HG03442 (cell line): ENCODE measurements around the gene VAT1L.
"Not testable (repeated sequence)": the region's sequence is repeated elsewhere in the genome, so short reads cannot be mapped to it uniquely, and the experiment has no call there.

Experiments used
- ATAC-seq: cut with Tn5 transposase; IDR thresholded peaks from one replicate; pipeline ENCODE4 v1.9.1; 2021; ENCODE audit warnings: mild to moderate bottlenecking, moderate library complexity; ENCODE audit not compliant: unreplicated experiment

Gene VAT1L

GRCh38 chr16:77947590-77947989 is 159.2 kb downstream of the VAT1L start:
- ATAC-seq = not testable (repeated sequence)

- no peak for ATAC-seq
These were observed 160.5 kb downstream of the VAT1L start for GRCh38 chr16:77948835-77949234.

- ATAC-seq = no peak
These were observed 161.1 kb downstream of the VAT1L start for GRCh38 chr16:77949445-77949844.

DNA sequence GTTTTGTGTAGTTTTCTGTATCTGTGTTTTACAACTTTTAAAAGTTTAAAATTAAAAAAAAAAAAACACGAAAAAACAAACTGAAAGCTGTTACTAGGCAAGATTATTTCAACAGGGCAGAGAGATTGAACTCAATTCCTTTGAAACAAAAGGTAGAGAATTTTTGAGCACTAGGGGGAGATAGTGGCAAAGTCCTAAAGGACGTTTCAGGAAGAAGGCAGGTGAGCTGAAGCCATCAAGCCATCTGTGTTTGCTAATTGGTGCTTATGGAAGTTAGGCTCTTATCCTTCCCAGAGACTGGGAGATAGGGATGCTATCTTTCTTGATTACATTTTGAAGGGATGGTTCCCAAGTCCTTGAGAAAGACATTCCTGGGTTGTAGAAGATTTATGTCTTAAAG is 163.4 kb downstream of the VAT1L start:
- peak; percentile 40 for ATAC-seq

GRCh38 chr16:77955127-77955526 is 166.8 kb downstream of the VAT1L start:
- no peak for ATAC-seq

DNA sequence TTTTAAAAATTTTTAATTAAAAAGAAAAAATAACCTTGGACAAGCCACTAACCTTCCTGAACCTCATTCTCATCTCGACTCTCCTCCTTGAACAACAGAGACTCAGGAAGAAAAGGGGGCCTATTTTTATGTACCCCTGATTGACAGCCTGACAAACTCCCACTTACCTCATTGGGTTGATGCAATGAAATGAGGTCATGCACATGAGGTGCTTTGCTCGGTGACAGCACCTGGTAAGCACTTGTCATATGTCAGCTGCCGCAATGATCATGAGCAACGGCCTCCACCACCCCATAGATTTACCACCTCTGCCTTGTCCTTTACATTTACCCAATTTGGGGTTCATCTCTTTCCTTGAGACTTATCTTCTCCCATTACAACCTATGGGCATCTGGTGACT is 167.9 kb downstream of the VAT1L start:
- no peak for ATAC-seq

DNA sequence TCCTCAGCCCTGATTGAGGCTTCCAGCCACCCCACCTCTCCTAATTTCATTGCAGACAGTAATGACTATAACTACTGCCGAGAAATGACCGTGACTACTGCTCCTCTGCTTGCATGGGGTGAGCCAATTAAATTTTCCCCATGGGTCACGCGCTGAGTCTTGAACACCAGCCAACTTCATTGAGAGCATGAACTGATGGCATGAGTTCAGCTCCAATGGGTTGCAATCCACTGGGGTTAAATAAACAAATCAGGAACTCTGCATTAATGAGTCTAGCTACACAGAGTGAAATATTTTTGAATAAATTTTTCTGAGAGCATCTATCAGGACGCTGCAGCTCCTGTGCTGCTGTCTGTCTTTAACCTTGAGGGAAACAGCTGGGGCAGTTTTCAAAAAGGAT is 172.4 kb downstream of the VAT1L start:
- no peak for ATAC-seq

DNA sequence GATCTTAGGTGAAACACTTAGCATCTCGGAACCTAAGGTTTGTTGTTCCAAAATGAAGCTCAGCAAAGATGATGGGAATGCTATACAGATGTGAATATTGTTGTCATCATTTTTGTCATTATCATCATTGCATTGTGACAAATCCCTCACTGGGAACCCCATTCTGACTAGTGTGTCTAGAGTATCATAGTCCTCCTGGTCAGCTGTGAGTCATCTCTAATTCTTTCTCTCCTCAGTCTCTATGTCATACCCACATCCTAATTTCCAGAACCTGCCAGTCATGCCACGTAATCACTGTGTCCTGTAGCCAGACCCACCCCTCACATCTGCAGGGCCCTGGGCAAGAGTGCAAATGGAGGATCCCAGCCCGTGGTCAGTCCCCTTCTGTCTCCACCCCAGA is 173.4 kb downstream of the VAT1L start:
- ATAC-seq = no peak

GRCh38 chr16:77962689-77963088 is 174.3 kb downstream of the VAT1L start:
- no peak for ATAC-seq

GRCh38 chr16:77963185-77964044 is 175.1 kb downstream of the VAT1L start:
- ATAC-seq = peak; percentile 69

DNA sequence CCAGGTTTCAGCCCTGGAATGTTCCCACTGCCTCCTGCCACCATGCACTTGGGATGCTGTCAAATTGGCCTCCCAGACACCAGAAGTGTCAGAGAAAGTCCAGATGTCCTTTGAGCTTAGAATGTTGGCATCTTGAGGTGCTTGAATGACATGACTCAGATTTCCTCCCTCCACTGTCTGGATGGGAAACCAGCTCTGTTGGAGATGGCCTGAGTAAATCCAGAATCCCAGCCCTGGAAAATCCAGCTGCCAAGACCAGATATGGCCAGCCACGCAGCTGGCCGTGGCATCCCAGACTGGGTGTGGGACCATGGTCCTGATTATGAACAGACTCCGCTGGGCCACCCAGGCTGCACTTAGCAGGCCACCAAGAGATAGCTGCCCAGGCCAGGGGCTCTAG is 177.0 kb downstream of the VAT1L start:
- ATAC-seq = no peak

- ATAC-seq = no peak
These were observed 178.9 kb downstream of the VAT1L start for GRCh38 chr16:77967054-77967904.

DNA sequence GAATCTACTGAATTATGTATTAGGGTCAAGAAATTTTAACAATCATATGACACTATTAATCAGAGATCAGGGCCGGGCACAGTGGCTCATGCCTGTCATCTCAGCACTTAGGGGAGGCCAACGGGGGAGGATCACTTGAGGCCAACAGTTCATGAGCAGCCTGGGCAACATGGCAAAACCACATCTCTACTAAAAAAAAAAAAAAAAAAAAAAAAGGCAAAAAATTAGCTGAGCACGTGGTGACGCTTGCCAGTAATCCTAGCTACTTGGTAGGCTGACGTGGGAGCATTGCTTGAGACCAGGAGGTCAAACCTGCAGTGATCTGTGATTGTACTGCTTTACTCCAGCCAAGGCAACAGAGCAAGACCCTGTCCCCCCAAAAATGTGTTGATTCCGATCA is 181.5 kb downstream of the VAT1L start:
- ATAC-seq = no peak

- ATAC-seq = no peak
These were observed 182.0 kb downstream of the VAT1L start for GRCh38 chr16:77970371-77970770.

- peak; percentile 80 for ATAC-seq
These were observed 183.1 kb downstream of the VAT1L start for GRCh38 chr16:77971306-77972061.

DNA sequence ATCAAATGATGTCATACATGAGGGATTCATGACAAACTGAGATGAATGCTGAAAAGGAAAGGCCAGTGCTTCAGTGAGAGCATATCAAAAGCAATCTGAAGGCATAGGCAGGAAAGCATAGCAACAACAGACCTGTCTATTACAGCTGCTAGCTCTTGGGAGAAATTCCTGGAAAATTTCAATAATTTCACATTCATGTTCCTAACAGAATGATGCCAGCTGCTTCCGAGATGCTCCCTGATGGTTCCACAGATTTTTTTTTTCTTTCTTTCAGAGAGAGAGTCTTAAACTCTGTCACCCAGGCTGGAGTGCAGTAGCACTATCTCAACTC is 183.7 kb downstream of the VAT1L start:
- no peak for ATAC-seq

DNA sequence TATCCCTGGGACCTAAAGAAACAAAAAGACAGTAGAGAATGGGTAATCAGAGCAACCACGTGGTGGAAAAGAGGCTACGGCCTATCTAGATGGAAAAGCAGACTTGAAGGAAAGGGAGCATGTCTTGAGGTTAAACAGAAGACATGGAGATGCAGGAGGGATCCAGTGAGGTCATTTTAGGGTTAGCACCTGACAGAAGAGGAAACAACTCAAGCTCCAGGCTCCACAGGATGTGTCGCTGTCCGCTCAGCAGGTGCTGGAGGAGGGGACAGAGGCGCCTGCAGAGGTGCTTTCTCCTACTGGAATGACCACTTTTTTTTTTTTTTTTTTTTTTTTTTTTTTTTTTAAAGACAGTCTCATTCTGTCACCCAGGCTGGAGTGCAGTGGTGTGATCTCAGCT is 186.5 kb downstream of the VAT1L start:
- ATAC-seq = no peak

DNA sequence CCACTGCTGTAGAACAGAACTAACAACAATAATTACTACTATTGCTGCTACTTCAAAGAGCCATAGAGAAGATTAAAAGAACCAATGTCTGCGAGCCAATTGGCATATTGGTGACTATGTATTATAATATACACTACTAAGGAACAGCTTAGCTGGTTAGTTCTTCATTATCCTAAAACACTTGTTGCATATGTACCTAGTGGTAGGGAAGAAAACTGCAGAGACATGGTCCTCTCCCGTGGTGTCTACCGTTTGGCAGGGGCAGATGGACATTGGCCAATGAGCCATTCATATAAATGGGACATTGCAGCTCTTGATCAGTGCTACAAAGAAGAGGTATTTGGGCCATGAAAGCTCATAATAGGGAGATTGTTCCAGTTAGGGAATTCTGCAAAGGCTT is 187.6 kb downstream of the VAT1L start:
- no peak for ATAC-seq

GRCh38 chr16:77977339-77977738 is 189.0 kb downstream of the VAT1L start:
- ATAC-seq = no peak

DNA sequence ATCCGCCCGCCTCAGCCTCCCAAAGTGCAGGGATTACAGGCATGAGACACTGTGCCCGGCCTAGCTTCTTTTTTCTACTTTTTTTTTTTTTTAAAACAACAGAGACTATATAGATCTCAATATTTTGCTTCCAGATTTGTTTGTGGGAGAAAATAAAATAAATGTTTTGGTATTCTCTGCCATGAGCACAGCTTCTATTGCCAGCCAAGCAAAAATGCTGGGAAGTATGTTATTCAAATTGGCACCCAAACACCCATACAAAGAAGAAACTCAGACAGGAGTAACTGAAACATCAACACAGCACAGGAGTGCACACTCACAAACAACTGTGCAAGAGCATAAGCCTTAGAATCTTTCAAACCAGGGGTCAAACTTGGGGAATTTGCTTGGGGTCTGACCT is 196.7 kb downstream of the VAT1L start:
- ATAC-seq = no peak

DNA sequence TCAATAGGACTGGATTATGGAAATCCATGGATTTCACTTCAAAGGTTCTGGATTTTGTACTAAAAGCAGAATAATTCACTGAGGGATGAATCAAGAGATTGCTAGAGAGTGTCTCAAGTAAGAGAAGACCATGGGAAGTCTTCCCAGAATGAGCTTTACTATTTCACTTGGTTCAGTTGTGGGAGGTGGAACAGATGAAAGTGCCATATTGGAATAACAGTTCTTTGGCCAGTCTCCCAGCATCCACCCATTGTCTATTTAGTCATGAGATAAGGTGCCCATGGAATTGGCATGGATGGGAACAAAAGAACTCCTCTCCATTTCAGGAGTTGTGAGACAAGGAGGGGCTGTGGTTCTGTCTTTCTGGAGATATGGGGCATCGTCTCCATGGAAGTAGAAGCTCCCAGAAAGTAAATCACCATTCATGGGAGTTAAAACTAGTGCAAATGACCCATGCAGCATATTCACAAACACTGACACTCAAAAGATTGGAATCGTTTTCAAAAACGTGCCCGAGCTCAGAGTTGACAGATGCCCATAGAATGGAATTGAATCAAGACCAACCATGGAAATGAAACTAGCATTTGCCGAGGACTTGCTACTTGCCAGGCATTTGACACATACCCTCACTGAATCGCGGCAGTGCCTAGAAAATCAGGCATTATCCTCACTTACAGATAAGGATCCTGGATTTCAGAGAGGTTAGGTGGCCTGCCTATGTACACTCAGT is 197.8 kb downstream of the VAT1L start:
- ATAC-seq = no peak
